Fibroblast of mammary gland (primary cell): Measurements from ENCODE around the gene DRGX.

Source experiments
- DNase-seq: peaks from one replicate; pipeline ENCODE4 v3.0.0-alpha.2; 2010; ENCODE audit warnings: low read depth
- H3K4me3 ChIP-seq: 2 replicates; pipeline ENCODE4 v1.5.1; 2011; ENCODE audit warnings: low read depth, mild to moderate bottlenecking, low read length, moderate library complexity; ENCODE audit not compliant: control insufficient read depth
- TF ChIP-seq, protein P1 (sequence below): conservative IDR thresholded peaks from 2 replicates; pipeline ENCODE4 v1.5.1; 2011; ENCODE audit warnings: low read depth, low read length, inconsistent platforms; ENCODE audit not compliant: control insufficient read depth, insufficient read depth

DRGX gene

DNA sequence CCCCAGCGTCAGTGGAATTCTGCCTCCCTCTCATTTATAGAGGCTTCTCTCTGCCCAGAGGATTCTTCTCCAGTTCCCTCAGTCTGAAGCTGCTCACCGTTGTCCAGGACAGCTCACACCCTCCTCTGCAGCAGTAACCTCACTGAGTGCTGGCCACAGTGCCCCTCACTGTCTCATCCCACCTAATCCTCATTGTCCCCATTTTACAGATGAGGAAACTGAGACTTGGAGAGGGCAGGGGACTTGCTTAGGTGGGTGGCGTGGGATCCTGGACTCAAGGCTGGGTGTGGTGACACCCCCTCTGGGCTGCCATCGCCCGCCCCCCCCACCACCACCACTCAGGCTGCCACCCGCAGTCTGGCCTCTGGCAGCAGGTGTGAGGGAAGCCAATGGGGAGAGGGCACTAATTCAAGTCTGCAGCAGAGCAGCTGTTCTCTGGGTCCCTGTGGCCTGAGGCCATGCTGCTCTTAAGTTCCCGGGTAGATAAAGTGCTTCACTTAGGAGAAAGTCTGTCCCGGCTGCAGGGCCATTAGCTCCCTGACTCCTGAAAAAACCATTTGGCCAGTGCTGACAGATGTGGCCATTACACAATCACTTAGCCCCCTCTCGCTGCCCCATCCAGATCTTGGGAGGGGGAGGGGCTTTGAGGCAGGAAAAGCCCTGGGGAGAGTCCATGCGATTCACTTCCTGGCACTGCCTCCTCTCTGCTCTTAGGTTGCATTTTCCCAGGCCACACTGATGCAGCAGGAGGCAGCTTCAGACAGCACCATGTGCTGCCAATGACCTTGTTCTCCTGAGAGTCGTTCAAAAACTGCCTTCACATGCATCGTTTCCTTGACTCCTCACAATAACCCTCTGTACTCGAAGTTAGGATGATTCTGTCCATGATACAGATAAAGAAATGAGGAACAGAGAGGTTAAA is 36.3 kb downstream of the DRGX start:
- DNase-seq = peak; percentile 22
- TF ChIP-seq, protein P1, sequence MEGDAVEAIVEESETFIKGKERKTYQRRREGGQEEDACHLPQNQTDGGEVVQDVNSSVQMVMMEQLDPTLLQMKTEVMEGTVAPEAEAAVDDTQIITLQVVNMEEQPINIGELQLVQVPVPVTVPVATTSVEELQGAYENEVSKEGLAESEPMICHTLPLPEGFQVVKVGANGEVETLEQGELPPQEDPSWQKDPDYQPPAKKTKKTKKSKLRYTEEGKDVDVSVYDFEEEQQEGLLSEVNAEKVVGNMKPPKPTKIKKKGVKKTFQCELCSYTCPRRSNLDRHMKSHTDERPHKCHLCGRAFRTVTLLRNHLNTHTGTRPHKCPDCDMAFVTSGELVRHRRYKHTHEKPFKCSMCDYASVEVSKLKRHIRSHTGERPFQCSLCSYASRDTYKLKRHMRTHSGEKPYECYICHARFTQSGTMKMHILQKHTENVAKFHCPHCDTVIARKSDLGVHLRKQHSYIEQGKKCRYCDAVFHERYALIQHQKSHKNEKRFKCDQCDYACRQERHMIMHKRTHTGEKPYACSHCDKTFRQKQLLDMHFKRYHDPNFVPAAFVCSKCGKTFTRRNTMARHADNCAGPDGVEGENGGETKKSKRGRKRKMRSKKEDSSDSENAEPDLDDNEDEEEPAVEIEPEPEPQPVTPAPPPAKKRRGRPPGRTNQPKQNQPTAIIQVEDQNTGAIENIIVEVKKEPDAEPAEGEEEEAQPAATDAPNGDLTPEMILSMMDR = no peak
- no peak overlapping the region for H3K4me3 ChIP-seq

DNA sequence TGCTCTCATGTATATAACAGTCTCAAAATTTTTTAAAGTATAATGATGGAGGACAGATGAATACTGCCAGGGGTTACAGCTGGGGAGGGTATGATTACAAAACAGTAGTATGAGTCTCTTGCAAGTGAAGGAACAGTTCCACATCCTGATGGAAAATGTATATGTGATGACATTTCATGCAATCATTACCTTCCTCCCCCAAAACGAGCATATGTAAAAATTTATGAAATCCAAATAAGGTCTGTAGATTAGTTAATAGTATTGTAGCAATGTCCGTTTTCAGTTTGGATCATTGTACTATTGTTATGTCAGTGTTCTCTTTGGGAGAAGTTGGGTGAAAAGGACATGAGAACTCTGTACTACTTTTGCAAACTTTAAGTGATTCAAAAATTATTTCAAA is 38.0 kb downstream of the DRGX start:
- DNase-seq = no peak
- TF ChIP-seq, protein P1 = no peak
- no peak overlapping the region for H3K4me3 ChIP-seq

DNA sequence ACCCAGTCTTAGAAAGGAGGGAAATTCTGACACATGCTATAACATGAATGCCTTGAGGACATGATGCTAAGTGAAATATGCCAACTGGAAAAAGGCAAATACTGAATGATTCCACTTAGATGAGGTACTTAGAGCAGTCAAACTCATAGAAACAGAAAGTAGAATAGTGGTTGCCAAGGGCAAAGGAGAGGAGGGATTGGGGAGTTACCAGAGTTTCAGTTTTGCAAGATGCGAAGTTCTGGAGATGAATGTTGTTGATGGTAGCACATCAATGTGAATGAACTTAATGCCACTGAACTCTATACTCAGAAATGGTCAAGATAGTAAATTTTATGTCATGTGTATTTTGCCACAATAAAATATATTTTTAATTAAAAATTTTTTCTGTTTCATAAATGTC is 38.9 kb downstream of the DRGX start:
- DNase-seq = no peak
- H3K4me3 ChIP-seq = no peak overlapping the region
- TF ChIP-seq, protein P1 = no peak

DNA sequence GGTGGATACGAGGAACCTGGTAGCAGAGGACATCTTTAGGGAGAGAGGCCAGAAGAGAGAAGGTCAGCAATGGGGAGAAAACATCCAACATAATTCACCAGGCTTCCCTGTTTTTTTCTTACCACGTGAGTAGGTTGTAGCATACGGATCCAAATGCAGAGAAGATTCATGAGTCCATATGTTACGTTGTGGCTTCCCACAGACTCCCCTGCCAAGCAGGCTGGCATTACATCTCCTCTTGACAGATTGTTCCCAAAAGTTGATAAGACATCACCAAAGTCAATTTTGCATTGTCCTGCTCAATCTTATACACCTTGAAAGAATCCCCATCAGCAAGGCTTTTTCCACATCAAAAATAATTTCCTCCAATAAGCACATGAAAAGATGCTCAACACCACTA is 39.7 kb downstream of the DRGX start:
- no peak for DNase-seq
- TF ChIP-seq, protein P1 = no peak

DNA sequence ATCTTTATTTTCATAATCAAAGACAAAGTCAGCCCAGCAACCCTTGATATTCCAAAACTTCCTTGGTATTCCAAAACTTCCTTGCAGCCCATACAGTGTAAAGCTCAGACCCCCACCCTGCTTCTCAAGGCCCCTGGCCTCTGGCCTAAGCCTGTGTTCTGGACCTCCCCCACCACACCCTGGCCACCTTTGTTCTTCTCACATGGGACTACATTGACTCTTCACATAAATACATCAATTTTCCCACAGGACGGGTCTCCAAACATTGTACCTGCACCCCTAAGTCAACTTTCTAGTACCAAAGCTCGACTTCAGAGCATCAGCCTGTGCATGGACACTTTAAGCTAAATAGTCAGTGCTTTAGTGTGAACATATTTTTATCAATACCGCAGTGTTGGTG is 40.7 kb downstream of the DRGX start:
- no peak for DNase-seq
- H3K4me3 ChIP-seq = no peak overlapping the region
- TF ChIP-seq, protein P1 = no peak

More for the DNA sequence above, 39.7 kb downstream of the DRGX start:
- no peak overlapping the region for H3K4me3 ChIP-seq

DNA sequence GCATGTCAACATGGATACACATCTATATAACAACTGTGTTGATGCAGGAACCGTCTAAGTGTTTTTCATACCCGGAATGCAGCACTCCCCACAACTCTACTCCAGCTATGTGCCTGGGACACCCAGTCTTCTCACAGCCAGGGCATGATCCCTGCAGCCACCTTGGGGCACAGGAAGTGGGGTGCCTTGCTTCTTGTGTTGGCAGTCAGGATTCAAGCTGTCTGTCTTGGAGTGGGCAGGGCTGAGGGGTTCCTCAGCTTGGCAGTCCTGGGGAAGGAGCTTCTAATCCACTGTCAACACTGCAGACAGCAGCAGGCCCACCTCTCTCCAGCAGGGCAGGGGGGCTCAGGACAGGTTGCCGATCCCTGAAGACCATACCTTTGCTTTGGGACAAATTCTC is 41.3 kb downstream of the DRGX start:
- TF ChIP-seq, protein P1 = no peak
- no peak overlapping the region for H3K4me3 ChIP-seq
- no peak for DNase-seq
